ENCODE measurements around the gene NSMCE1.
"Not testable (repeated sequence)": the region's sequence is repeated elsewhere in the genome, so short reads cannot be mapped to it uniquely, and the experiment has no call there.

NSMCE1 gene

GRCh38 chr16:27252206-27252585 lies 16.4 kb downstream of the NSMCE1 start:
- in situ Hi-C loops (cut with HindIII; ENCODE audit: low pct_ligation_motif_present, low pct_unique_long_range_greater_than_20kb, low sequenced_read_pairs) = no loop called here
- no peak for DNase-seq

- no peak for DNase-seq
- in situ Hi-C loops (cut with HindIII; ENCODE audit: low pct_ligation_motif_present, low pct_unique_long_range_greater_than_20kb, low sequenced_read_pairs) = no loop called here
Observed at GRCh38 chr16:27251541-27252205, 16.9 kb downstream of the NSMCE1 start.

GRCh38 chr16:27248886-27249285 lies 19.7 kb downstream of the NSMCE1 start:
- in situ Hi-C loops (cut with HindIII; ENCODE audit: low pct_ligation_motif_present, low pct_unique_long_range_greater_than_20kb, low sequenced_read_pairs); DNase-seq: not testable (repeated sequence)

- no peak for DNase-seq
- in situ Hi-C loops (cut with HindIII; ENCODE audit: low pct_ligation_motif_present, low pct_unique_long_range_greater_than_20kb, low sequenced_read_pairs) = no loop called here
Observed at GRCh38 chr16:27248036-27248435, 20.5 kb downstream of the NSMCE1 start.

GRCh38 chr16:27247076-27247475 lies 21.5 kb downstream of the NSMCE1 start:
- DNase-seq; in situ Hi-C loops (cut with HindIII; ENCODE audit: low pct_ligation_motif_present, low pct_unique_long_range_greater_than_20kb, low sequenced_read_pairs): not testable (repeated sequence)

GRCh38 chr16:27246439-27246838 lies 22.1 kb downstream of the NSMCE1 start:
- in situ Hi-C loops (cut with HindIII; ENCODE audit: low pct_ligation_motif_present, low pct_unique_long_range_greater_than_20kb, low sequenced_read_pairs) = no loop called here
- DNase-seq = no peak

GRCh38 chr16:27245276-27246172 lies 23.0 kb downstream of the NSMCE1 start:
- in situ Hi-C loops (cut with HindIII; ENCODE audit: low pct_ligation_motif_present, low pct_unique_long_range_greater_than_20kb, low sequenced_read_pairs) = no loop called here

GRCh38 chr16:27244363-27244755 lies 24.2 kb downstream of the NSMCE1 start:
- in situ Hi-C loops (cut with HindIII; ENCODE audit: low pct_ligation_motif_present, low pct_unique_long_range_greater_than_20kb, low sequenced_read_pairs) = no loop called here
- no peak for DNase-seq

More at GRCh38 chr16:27245276-27246172, 23.0 kb downstream of the NSMCE1 start:
- DNase-seq = peak; percentile 86

GRCh38 chr16:27243725-27244362 lies 24.7 kb downstream of the NSMCE1 start:
- in situ Hi-C loops (cut with HindIII; ENCODE audit: low pct_ligation_motif_present, low pct_unique_long_range_greater_than_20kb, low sequenced_read_pairs) = no loop called here
- DNase-seq = no peak

GRCh38 chr16:27242868-27243590 lies 25.5 kb downstream of the NSMCE1 start:
- DNase-seq = peak; percentile 77
- in situ Hi-C loops (cut with HindIII; ENCODE audit: low pct_ligation_motif_present, low pct_unique_long_range_greater_than_20kb, low sequenced_read_pairs) = no loop called here

- DNase-seq = no peak
- in situ Hi-C loops (cut with HindIII; ENCODE audit: low pct_ligation_motif_present, low pct_unique_long_range_greater_than_20kb, low sequenced_read_pairs) = no loop called here
Observed at GRCh38 chr16:27242398-27242797, 26.2 kb downstream of the NSMCE1 start.

GRCh38 chr16:27241658-27242057 lies 26.9 kb downstream of the NSMCE1 start:
- in situ Hi-C loops (cut with HindIII; ENCODE audit: low pct_ligation_motif_present, low pct_unique_long_range_greater_than_20kb, low sequenced_read_pairs) = no loop called here
- DNase-seq = no peak

GRCh38 chr16:27240948-27241531 lies 27.5 kb downstream of the NSMCE1 start:
- in situ Hi-C loops (cut with HindIII; ENCODE audit: low pct_ligation_motif_present, low pct_unique_long_range_greater_than_20kb, low sequenced_read_pairs) = no loop called here

GRCh38 chr16:27239906-27240655 lies 28.5 kb downstream of the NSMCE1 start:
- in situ Hi-C loops (cut with HindIII; ENCODE audit: low pct_ligation_motif_present, low pct_unique_long_range_greater_than_20kb, low sequenced_read_pairs) = no loop called here
- DNase-seq = no peak

More at GRCh38 chr16:27240948-27241531, 27.5 kb downstream of the NSMCE1 start:
- peak; percentile 48 for DNase-seq

GRCh38 chr16:27239026-27239425 lies 29.5 kb downstream of the NSMCE1 start:
- in situ Hi-C loops (cut with HindIII; ENCODE audit: low pct_ligation_motif_present, low pct_unique_long_range_greater_than_20kb, low sequenced_read_pairs) = no loop called here

GRCh38 chr16:27238591-27238990 lies 30.0 kb downstream of the NSMCE1 start:
- no peak for DNase-seq
- in situ Hi-C loops (cut with HindIII; ENCODE audit: low pct_ligation_motif_present, low pct_unique_long_range_greater_than_20kb, low sequenced_read_pairs) = no loop called here

More at GRCh38 chr16:27239026-27239425, 29.5 kb downstream of the NSMCE1 start:
- DNase-seq = no peak

- in situ Hi-C loops (cut with HindIII; ENCODE audit: low pct_ligation_motif_present, low pct_unique_long_range_greater_than_20kb, low sequenced_read_pairs) = no loop called here
Observed at GRCh38 chr16:27238016-27238587, 30.5 kb downstream of the NSMCE1 start.

More at GRCh38 chr16:27238016-27238587, 30.5 kb downstream of the NSMCE1 start:
- DNase-seq = no peak

All from ACHN (cell line).